ENCODE measurements around the gene CCDC169. TPM values are rescaled to one million over a fixed set of nuclear protein-coding genes. Genes with fewer than 3 reads are reported as not detected.
"Not testable (repeated sequence)": the region's sequence is repeated elsewhere in the genome, so short reads cannot be mapped to it uniquely, and the experiment has no call there.

CCDC169 gene
- total RNA-seq, 1 donor from 2014 or later, result 0.43 TPM

- Mint-ChIP-seq H3K9me3 (ENCODE audit: unreplicated experiment) (no peaks in the 10 kb centered on the region), H3K36me3 (ENCODE audit: unreplicated experiment) (peaks cover 59% of the 10 kb centered on the region), H3K4me1 (ENCODE audit: unreplicated experiment) (peaks cover 13% of the 10 kb centered on the region), H3K4me3 (ENCODE audit: unreplicated experiment) (no peak overlapping the region), H3K27me3 (ENCODE audit: unreplicated experiment) (no peaks in the 10 kb centered on the region), H3K27ac (ENCODE audit: unreplicated experiment) (no peak overlapping the region)
- no peak for DNase-seq (ENCODE audit: extremely low spot score, unreplicated experiment)
- no peak for TF ChIP-seq CTCF (IDR thresholded peaks at IDR 0.05)
These were observed 31.2 kb upstream of the CCDC169 start for GRCh38 chr13:36328821-36329220.

DNA sequence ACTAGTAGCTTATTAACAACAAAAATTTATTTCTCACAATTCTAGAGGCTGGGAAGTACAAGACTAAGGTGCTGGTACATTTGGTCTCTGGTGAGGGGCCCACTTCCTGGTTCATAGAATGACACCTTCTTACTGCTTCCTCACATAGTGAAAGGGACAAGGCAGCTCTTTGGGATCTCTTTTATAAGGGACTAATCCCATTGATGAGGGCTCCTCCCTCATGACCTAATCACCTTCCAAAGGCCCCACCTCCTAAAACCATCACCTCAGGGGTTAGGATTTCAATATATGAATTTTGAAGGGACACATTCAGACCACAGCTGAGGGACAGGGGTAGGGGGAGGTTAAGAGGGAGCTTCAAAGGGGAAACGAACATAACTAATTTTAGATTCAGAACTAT lies 28.3 kb upstream of the CCDC169 start:
- no peaks in the 10 kb centered on the region for H3K4me1 Mint-ChIP-seq (ENCODE audit: unreplicated experiment)
- H3K27ac Mint-ChIP-seq (ENCODE audit: unreplicated experiment), result no peak overlapping the region
- DNase-seq (ENCODE audit: extremely low spot score, unreplicated experiment), result no peak
- no peak overlapping the region for H3K4me3 Mint-ChIP-seq (ENCODE audit: unreplicated experiment)
- H3K9me3 Mint-ChIP-seq (ENCODE audit: unreplicated experiment), result no peaks in the 10 kb centered on the region
- no peaks in the 10 kb centered on the region for H3K27me3 Mint-ChIP-seq (ENCODE audit: unreplicated experiment)
- TF ChIP-seq CTCF (IDR thresholded peaks at IDR 0.05), result no peak
- peaks cover 71% of the 10 kb centered on the region for H3K36me3 Mint-ChIP-seq (ENCODE audit: unreplicated experiment)

DNA sequence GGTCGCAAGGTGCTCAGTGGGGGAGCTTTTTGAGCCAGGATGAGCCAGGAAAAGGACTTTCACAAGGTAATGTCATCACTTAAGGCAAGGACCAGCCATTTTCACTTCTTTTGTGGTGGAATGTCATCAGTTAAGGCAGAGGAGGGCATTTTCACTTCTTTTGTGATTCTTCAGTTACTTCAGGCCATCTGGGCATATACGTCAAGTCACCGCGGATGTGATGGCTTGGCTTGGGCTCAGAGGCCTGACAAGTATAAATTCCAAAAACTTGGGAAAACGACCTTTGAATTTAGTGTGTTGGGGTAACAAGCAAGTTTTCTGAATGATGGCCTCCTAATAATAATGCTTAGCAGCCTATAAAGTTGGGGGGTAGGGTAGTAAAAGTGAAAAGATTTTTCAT lies 27.3 kb upstream of the CCDC169 start:
- H3K27ac Mint-ChIP-seq (ENCODE audit: unreplicated experiment); DNase-seq (ENCODE audit: extremely low spot score, unreplicated experiment); H3K4me1 Mint-ChIP-seq (ENCODE audit: unreplicated experiment); H3K9me3 Mint-ChIP-seq (ENCODE audit: unreplicated experiment); H3K4me3 Mint-ChIP-seq (ENCODE audit: unreplicated experiment); H3K27me3 Mint-ChIP-seq (ENCODE audit: unreplicated experiment): not testable (repeated sequence)
- peaks cover 73% of the 10 kb centered on the region for H3K36me3 Mint-ChIP-seq (ENCODE audit: unreplicated experiment)

- peaks cover 70% of the 10 kb centered on the region for H3K36me3 Mint-ChIP-seq (ENCODE audit: unreplicated experiment)
- H3K27me3 Mint-ChIP-seq (ENCODE audit: unreplicated experiment), result no peaks in the 10 kb centered on the region
- no peaks in the 10 kb centered on the region for H3K9me3 Mint-ChIP-seq (ENCODE audit: unreplicated experiment)
- H3K27ac Mint-ChIP-seq (ENCODE audit: unreplicated experiment), result no peak overlapping the region
- TF ChIP-seq CTCF (IDR thresholded peaks at IDR 0.05), result no peak
- H3K4me1 Mint-ChIP-seq (ENCODE audit: unreplicated experiment), result peaks cover 1% of the 10 kb centered on the region
- no peak for DNase-seq (ENCODE audit: extremely low spot score, unreplicated experiment)
- no peak overlapping the region for H3K4me3 Mint-ChIP-seq (ENCODE audit: unreplicated experiment)
These were observed 26.4 kb upstream of the CCDC169 start for GRCh38 chr13:36323951-36324566.

- Mint-ChIP-seq H3K4me3 (ENCODE audit: unreplicated experiment) (no peak overlapping the region), H3K36me3 (ENCODE audit: unreplicated experiment) (peaks cover 65% of the 10 kb centered on the region), H3K4me1 (ENCODE audit: unreplicated experiment) (peaks cover 1% of the 10 kb centered on the region), H3K27ac (ENCODE audit: unreplicated experiment) (no peak overlapping the region), H3K27me3 (ENCODE audit: unreplicated experiment) (no peaks in the 10 kb centered on the region), H3K9me3 (ENCODE audit: unreplicated experiment) (no peaks in the 10 kb centered on the region)
- DNase-seq (ENCODE audit: extremely low spot score, unreplicated experiment), result no peak
- no peak for TF ChIP-seq CTCF (IDR thresholded peaks at IDR 0.05)
These were observed 25.8 kb upstream of the CCDC169 start for GRCh38 chr13:36323408-36323807.

DNA sequence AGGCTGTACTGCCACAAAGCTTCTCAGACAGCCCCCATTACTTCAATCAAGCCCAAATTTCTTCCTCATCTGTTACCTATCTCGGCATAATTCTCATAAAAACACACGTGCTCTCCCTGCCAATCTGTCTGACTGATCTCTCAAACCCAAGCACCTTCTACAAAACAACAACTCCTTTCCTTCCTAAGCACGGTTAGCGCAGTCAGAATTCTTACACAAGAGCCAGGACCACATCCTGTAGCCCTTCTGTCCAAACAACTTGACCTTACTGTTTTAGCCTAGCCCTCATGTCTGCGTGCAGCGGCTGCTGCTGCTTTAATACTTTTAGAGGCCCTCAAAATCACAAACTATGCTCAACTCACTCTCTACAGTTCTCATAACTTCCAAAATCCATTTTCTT lies 22.2 kb upstream of the CCDC169 start:
- not testable (repeated sequence) for H3K9me3 Mint-ChIP-seq (ENCODE audit: unreplicated experiment)

More for the DNA sequence above, 22.2 kb upstream of the CCDC169 start:
- not testable (repeated sequence) for H3K4me3 Mint-ChIP-seq (ENCODE audit: unreplicated experiment); H3K27ac Mint-ChIP-seq (ENCODE audit: unreplicated experiment); H3K27me3 Mint-ChIP-seq (ENCODE audit: unreplicated experiment); H3K4me1 Mint-ChIP-seq (ENCODE audit: unreplicated experiment); DNase-seq (ENCODE audit: extremely low spot score, unreplicated experiment)
- peaks cover 52% of the 10 kb centered on the region for H3K36me3 Mint-ChIP-seq (ENCODE audit: unreplicated experiment)
